OCI-LY1 (cell line): ENCODE measurements around the gene CREB3L2.

Experiments used
- H2AFZ ChIP-seq: fragments of 200-600 bp; sonication (generic), shearing (Covaris generic); 2 replicates; pipeline ENCODE4 v1.6.0; 2014; ENCODE audit warnings: antibody characterized with exemption, mild to moderate bottlenecking, low read length
- H3F3A ChIP-seq: fragments of 200-600 bp; sonication (generic), shearing (Covaris generic); 2 replicates; pipeline ENCODE4 v1.6.0; 2014; ENCODE audit warnings: mild to moderate bottlenecking, antibody characterized with exemption, low read length, moderate library complexity; ENCODE audit not compliant: insufficient read depth
- H3K27ac ChIP-seq: fragments of 200-600 bp; sonication (generic); 2 replicates; pipeline ENCODE4 v1.5.1; 2014; ENCODE audit warnings: low read length, mixed run types, mild to moderate bottlenecking, low read depth; ENCODE audit not compliant: poor library complexity, severe bottlenecking
- H3K27me3 ChIP-seq: fragments of 200-600 bp; sonication (generic); 2 replicates; pipeline ENCODE4 v1.6.0; 2014; ENCODE audit warnings: antibody characterized with exemption, mild to moderate bottlenecking, low read length, moderate library complexity; ENCODE audit not compliant: insufficient read depth
- H3K36me3 ChIP-seq: fragments of 200-600 bp; sonication (generic); 2 replicates; pipeline ENCODE4 v1.6.1; 2014; ENCODE audit warnings: mild to moderate bottlenecking, antibody characterized with exemption, low read length, moderate library complexity, mixed read lengths; ENCODE audit not compliant: insufficient read depth
- H3K4me1 ChIP-seq: fragments of 200-600 bp; sonication (generic); 2 replicates; pipeline ENCODE4 v1.5.1; 2014; ENCODE audit warnings: mild to moderate bottlenecking, low read length, moderate library complexity; ENCODE audit not compliant: insufficient read depth, severe bottlenecking
- H3K4me2 ChIP-seq: fragments of 200-600 bp; sonication (generic), shearing (Covaris generic); 2 replicates; pipeline ENCODE4 v1.6.1; 2014; ENCODE audit warnings: low read length
- H3K4me3 ChIP-seq: fragments of 200-600 bp; sonication (generic); 2 replicates; pipeline ENCODE4 v1.5.1; 2014; ENCODE audit warnings: low read length, low read depth, mild to moderate bottlenecking, mixed read lengths; ENCODE audit not compliant: poor library complexity, severe bottlenecking
- H3K79me2 ChIP-seq: fragments of 200-600 bp; shearing (Covaris generic); 2 replicates; pipeline ENCODE4 v1.6.1; 2016; ENCODE audit warnings: mixed run types, low read length, mixed read lengths; ENCODE audit not compliant: insufficient read depth
- H3K9ac ChIP-seq: fragments of 200-600 bp; sonication (generic), shearing (Covaris generic); 2 replicates; pipeline ENCODE4 v1.6.1; 2014; ENCODE audit warnings: mild to moderate bottlenecking, low read length, mixed read lengths
- H3K9me2 ChIP-seq: fragments of 200-600 bp; sonication (generic), shearing (Covaris generic); 2 replicates; pipeline ENCODE4 v1.6.1; 2014; ENCODE audit warnings: low read depth, mild to moderate bottlenecking, low read length, mixed read lengths
- H3K9me3 ChIP-seq: fragments of 200-600 bp; shearing (Covaris generic); 2 replicates; pipeline ENCODE4 v1.6.1; 2014; ENCODE audit warnings: low read length, mixed read lengths
- H4K20me1 ChIP-seq: fragments of 200-600 bp; sonication (generic), shearing (Covaris generic); 2 replicates; pipeline ENCODE4 v1.6.0; 2016; ENCODE audit warnings: mild to moderate bottlenecking, low read length; ENCODE audit not compliant: insufficient read depth
- EZH2 ChIP-seq: fragments of 200-600 bp; sonication (generic), shearing (Covaris generic); IDR thresholded peaks from 2 replicates; pipeline ENCODE4 v1.8.0; 2017; ENCODE audit warnings: borderline replicate concordance, mixed run types, mild to moderate bottlenecking, antibody characterized with exemption, low read length, moderate library complexity, mixed read lengths
- TF ChIP-seq, protein P1 (sequence below): fragments of 200-600 bp; sonication (generic), shearing (Covaris generic); IDR thresholded peaks from 2 replicates; pipeline ENCODE4 v1.5.1; 2017; ENCODE audit warnings: mild to moderate bottlenecking, antibody characterized with exemption, low read length, moderate library complexity, mixed read lengths

The CREB3L2 gene

DNA sequence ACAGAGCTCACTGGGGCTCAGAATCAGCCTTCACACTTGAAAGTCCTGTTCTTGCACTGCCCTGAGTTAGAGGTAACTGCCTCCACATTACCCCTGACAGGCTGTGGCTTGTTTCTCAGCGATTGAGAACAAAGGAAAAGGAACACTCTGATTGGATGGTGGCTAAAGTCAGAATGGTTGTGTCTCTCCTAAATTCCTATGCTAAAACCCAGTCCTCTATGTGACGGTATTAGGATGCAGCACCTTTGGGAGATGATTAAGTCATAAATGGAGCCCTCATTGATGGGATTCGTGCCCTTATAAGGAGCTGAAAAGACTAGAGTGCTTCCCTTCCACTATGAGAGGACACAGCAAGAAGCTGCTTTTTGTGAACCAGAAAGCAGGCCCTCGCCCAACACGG lies 116.2 kb downstream of the CREB3L2 start:
- no peak overlapping the region for H3K4me2 ChIP-seq
- H3K9ac ChIP-seq: no peak overlapping the region
- no peaks in the 10 kb centered on the region for H4K20me1 ChIP-seq
- no peak overlapping the region for H2AFZ ChIP-seq
- no peaks in the 10 kb centered on the region for H3K9me2 ChIP-seq
- no peak overlapping the region for H3K4me3 ChIP-seq
- TF ChIP-seq EZH2: no peak
- TF ChIP-seq, protein P1, sequence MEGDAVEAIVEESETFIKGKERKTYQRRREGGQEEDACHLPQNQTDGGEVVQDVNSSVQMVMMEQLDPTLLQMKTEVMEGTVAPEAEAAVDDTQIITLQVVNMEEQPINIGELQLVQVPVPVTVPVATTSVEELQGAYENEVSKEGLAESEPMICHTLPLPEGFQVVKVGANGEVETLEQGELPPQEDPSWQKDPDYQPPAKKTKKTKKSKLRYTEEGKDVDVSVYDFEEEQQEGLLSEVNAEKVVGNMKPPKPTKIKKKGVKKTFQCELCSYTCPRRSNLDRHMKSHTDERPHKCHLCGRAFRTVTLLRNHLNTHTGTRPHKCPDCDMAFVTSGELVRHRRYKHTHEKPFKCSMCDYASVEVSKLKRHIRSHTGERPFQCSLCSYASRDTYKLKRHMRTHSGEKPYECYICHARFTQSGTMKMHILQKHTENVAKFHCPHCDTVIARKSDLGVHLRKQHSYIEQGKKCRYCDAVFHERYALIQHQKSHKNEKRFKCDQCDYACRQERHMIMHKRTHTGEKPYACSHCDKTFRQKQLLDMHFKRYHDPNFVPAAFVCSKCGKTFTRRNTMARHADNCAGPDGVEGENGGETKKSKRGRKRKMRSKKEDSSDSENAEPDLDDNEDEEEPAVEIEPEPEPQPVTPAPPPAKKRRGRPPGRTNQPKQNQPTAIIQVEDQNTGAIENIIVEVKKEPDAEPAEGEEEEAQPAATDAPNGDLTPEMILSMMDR: no peak
- H3K79me2 ChIP-seq: no peaks in the 10 kb centered on the region
- H3K27me3 ChIP-seq: 0 out of 2 replicates have a peak, but pooled peaks cover 4% of the 10 kb centered on the region
- no peaks in the 10 kb centered on the region for H3F3A ChIP-seq
- H3K4me1 ChIP-seq: no peaks in the 10 kb centered on the region
- no peaks in the 10 kb centered on the region for H3K9me3 ChIP-seq
- H3K36me3 ChIP-seq: no peaks in the 10 kb centered on the region
- H3K27ac ChIP-seq: no peak overlapping the region

DNA sequence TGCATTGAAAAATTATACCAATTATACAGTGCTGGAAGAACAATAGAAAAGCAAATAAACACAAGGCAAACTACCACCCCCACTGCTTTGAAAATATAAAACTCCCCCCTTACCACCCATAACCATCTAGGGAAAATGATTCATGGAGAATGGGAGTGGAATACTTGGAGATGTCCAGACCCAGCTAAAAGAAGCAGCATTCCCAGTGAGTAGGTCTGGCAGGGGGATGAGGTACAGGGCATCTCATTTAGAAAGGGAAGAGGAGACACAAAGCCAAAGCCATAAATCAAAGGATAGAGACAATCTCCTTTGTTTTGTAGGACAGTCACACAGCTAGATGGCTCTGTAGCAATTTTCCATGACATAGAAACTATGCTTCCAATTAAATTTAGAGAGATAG lies 119.1 kb downstream of the CREB3L2 start:
- Histone ChIP-seq H3K4me1 (no peaks in the 10 kb centered on the region), H3K4me3 (no peak overlapping the region), H3F3A (no peaks in the 10 kb centered on the region), H3K9ac (no peak overlapping the region), H3K4me2 (no peak overlapping the region), H3K36me3 (no peaks in the 10 kb centered on the region), H4K20me1 (no peaks in the 10 kb centered on the region), H3K9me3 (no peaks in the 10 kb centered on the region), H3K9me2 (no peaks in the 10 kb centered on the region), H3K79me2 (no peaks in the 10 kb centered on the region), H2AFZ (no peak overlapping the region), H3K27me3 (no peaks in the 10 kb centered on the region; the same call in 1 of the 2 replicates), H3K27ac (no peak overlapping the region)
- no peak for TF ChIP-seq EZH2
- TF ChIP-seq, protein P1: no peak

DNA sequence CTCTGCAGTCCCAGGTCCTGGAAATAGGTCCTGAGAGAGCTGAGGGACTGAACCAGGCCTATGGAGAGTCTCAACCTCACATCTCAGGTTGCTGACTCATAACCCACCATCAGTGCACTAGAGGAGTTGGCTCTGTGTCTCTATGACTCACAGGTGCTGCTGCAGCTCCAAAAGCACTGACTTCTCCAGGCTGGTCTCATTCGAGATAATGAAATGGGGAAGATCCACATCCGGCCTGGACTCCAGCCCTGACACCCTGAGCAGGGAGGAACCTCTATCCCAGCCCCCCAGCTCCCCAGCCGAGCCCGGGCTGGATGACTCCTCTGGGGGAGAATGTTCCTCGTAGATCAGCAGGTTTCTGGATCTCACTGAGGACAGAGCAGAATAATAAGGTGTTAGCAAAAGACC lies 119.6 kb downstream of the CREB3L2 start:
- no peak overlapping the region for H2AFZ ChIP-seq
- no peak overlapping the region for H3K4me3 ChIP-seq
- TF ChIP-seq, protein P1: no peak
- TF ChIP-seq EZH2: no peak
- no peak overlapping the region for H3K9ac ChIP-seq
- H3K27ac ChIP-seq: no peak overlapping the region
- H3K4me2 ChIP-seq: no peak overlapping the region
- no peaks in the 10 kb centered on the region for H3K79me2 ChIP-seq
- H3K9me3 ChIP-seq: no peaks in the 10 kb centered on the region
- no peaks in the 10 kb centered on the region for H3K4me1 ChIP-seq
- no peaks in the 10 kb centered on the region for H3K9me2 ChIP-seq
- H3K27me3 ChIP-seq: no peaks in the 10 kb centered on the region; the same call in 1 of the 2 replicates
- no peaks in the 10 kb centered on the region for H4K20me1 ChIP-seq
- H3F3A ChIP-seq: no peaks in the 10 kb centered on the region
- H3K36me3 ChIP-seq: no peaks in the 10 kb centered on the region
